ENCODE data around the gene BUB3. TPM values are rescaled to one million over a fixed set of nuclear protein-coding genes. Genes with fewer than 3 reads are reported as not detected.

BUB3 gene
- total RNA-seq, 1 experiment from 2014 or later: 393 TPM

- Histone ChIP-seq H3K36me3 (ENCODE audit: insufficient read depth, low read length) (no peaks in the 10 kb centered on the region), H3K4me2 (ENCODE audit: low read depth, low read length, poor library complexity, severe bottlenecking) (no peak overlapping the region), H3K27me3 (ENCODE audit: low read length) (no peaks in the 10 kb centered on the region), H3K9me2 (replicated peaks; ENCODE audit: insufficient read depth, low read length) (no peaks in the 10 kb centered on the region), H4K20me1 (ENCODE audit: insufficient read depth, low read depth, low read length) (no peaks in the 10 kb centered on the region), H3K27ac (ENCODE audit: low read length) (no peak overlapping the region), H3K9me3 (ENCODE audit: low read length) (no peaks in the 10 kb centered on the region), H2AFZ (ENCODE audit: low read length) (no peak overlapping the region), H3K4me1 (ENCODE audit: low read length) (no peaks in the 10 kb centered on the region), H3K4me3 (ENCODE audit: low read length) (no peak overlapping the region), H3K79me2 (ENCODE audit: low read length) (no peaks in the 10 kb centered on the region), H3K9ac (ENCODE audit: low read length) (no peak overlapping the region)
- no peak for DNase-seq
Observed at GRCh38 chr10:123139521-123140163, 14.6 kb upstream of the BUB3 start.

- Histone ChIP-seq H3K27me3 (ENCODE audit: low read length) (no peaks in the 10 kb centered on the region), H3K9me3 (ENCODE audit: low read length) (no peaks in the 10 kb centered on the region), H2AFZ (ENCODE audit: low read length) (no peak overlapping the region), H3K79me2 (ENCODE audit: low read length) (no peaks in the 10 kb centered on the region), H3K9me2 (replicated peaks; ENCODE audit: insufficient read depth, low read length) (no peaks in the 10 kb centered on the region), H4K20me1 (ENCODE audit: insufficient read depth, low read depth, low read length) (no peaks in the 10 kb centered on the region), H3K4me3 (ENCODE audit: low read length) (no peak overlapping the region), H3K9ac (ENCODE audit: low read length) (no peak overlapping the region), H3K36me3 (ENCODE audit: insufficient read depth, low read length) (no peaks in the 10 kb centered on the region), H3K4me2 (ENCODE audit: low read depth, low read length, poor library complexity, severe bottlenecking) (no peak overlapping the region), H3K27ac (ENCODE audit: low read length) (no peak overlapping the region), H3K4me1 (ENCODE audit: low read length) (no peaks in the 10 kb centered on the region)
- no peak for DNase-seq
Observed at GRCh38 chr10:123140164-123140982, 13.8 kb upstream of the BUB3 start.

- Histone ChIP-seq H3K79me2 (ENCODE audit: low read length) (no peaks in the 10 kb centered on the region), H2AFZ (ENCODE audit: low read length) (no peak overlapping the region), H3K36me3 (ENCODE audit: insufficient read depth, low read length) (no peaks in the 10 kb centered on the region), H3K9me3 (ENCODE audit: low read length) (no peaks in the 10 kb centered on the region), H3K9me2 (replicated peaks; ENCODE audit: insufficient read depth, low read length) (no peaks in the 10 kb centered on the region), H3K27me3 (ENCODE audit: low read length) (no peaks in the 10 kb centered on the region), H3K4me3 (ENCODE audit: low read length) (no peak overlapping the region), H3K4me2 (ENCODE audit: low read depth, low read length, poor library complexity, severe bottlenecking) (no peak overlapping the region), H4K20me1 (ENCODE audit: insufficient read depth, low read depth, low read length) (no peaks in the 10 kb centered on the region), H3K9ac (ENCODE audit: low read length) (no peak overlapping the region), H3K4me1 (ENCODE audit: low read length) (no peaks in the 10 kb centered on the region), H3K27ac (ENCODE audit: low read length) (no peak overlapping the region)
- DNase-seq: no peak
Observed at GRCh38 chr10:123140983-123141390, 13.2 kb upstream of the BUB3 start.

- Histone ChIP-seq H3K9me2 (replicated peaks; ENCODE audit: insufficient read depth, low read length) (no peaks in the 10 kb centered on the region), H3K36me3 (ENCODE audit: insufficient read depth, low read length) (no peaks in the 10 kb centered on the region), H3K79me2 (ENCODE audit: low read length) (no peaks in the 10 kb centered on the region), H4K20me1 (ENCODE audit: insufficient read depth, low read depth, low read length) (no peaks in the 10 kb centered on the region), H3K27me3 (ENCODE audit: low read length) (no peaks in the 10 kb centered on the region), H3K9me3 (ENCODE audit: low read length) (no peaks in the 10 kb centered on the region), H3K4me2 (ENCODE audit: low read depth, low read length, poor library complexity, severe bottlenecking) (no peak overlapping the region), H3K27ac (ENCODE audit: low read length) (no peak overlapping the region), H2AFZ (ENCODE audit: low read length) (no peak overlapping the region), H3K4me3 (ENCODE audit: low read length) (no peak overlapping the region), H3K9ac (ENCODE audit: low read length) (no peak overlapping the region), H3K4me1 (ENCODE audit: low read length) (no peaks in the 10 kb centered on the region)
- no peak for DNase-seq
Observed at GRCh38 chr10:123141791-123142700, 12.2 kb upstream of the BUB3 start.

- H3K79me2 ChIP-seq (ENCODE audit: low read length): no peaks in the 10 kb centered on the region
- H3K4me3 ChIP-seq (ENCODE audit: low read length): no peak overlapping the region
- no peaks in the 10 kb centered on the region for H3K36me3 ChIP-seq (ENCODE audit: insufficient read depth, low read length)
- no peak overlapping the region for H2AFZ ChIP-seq (ENCODE audit: low read length)
- H3K27ac ChIP-seq (ENCODE audit: low read length): no peak overlapping the region
- H4K20me1 ChIP-seq (ENCODE audit: insufficient read depth, low read depth, low read length): no peaks in the 10 kb centered on the region
- no peak overlapping the region for H3K4me2 ChIP-seq (ENCODE audit: low read depth, low read length, poor library complexity, severe bottlenecking)
- no peak for DNase-seq
- no peaks in the 10 kb centered on the region for H3K9me3 ChIP-seq (ENCODE audit: low read length)
- no peak overlapping the region for H3K9ac ChIP-seq (ENCODE audit: low read length)
- no peaks in the 10 kb centered on the region for H3K4me1 ChIP-seq (ENCODE audit: low read length)
- no peaks in the 10 kb centered on the region for H3K27me3 ChIP-seq (ENCODE audit: low read length)
- H3K9me2 ChIP-seq (replicated peaks; ENCODE audit: insufficient read depth, low read length): no peaks in the 10 kb centered on the region
Observed at GRCh38 chr10:123142701-123143161, 11.5 kb upstream of the BUB3 start.

- no peaks in the 10 kb centered on the region for H3K27me3 ChIP-seq (ENCODE audit: low read length)
- DNase-seq: no peak
- H3K9me3 ChIP-seq (ENCODE audit: low read length): no peaks in the 10 kb centered on the region
- no peaks in the 10 kb centered on the region for H3K79me2 ChIP-seq (ENCODE audit: low read length)
- no peak overlapping the region for H3K9ac ChIP-seq (ENCODE audit: low read length)
- H3K4me1 ChIP-seq (ENCODE audit: low read length): no peaks in the 10 kb centered on the region
- H3K4me3 ChIP-seq (ENCODE audit: low read length): no peak overlapping the region
- no peaks in the 10 kb centered on the region for H3K36me3 ChIP-seq (ENCODE audit: insufficient read depth, low read length)
- no peak overlapping the region for H2AFZ ChIP-seq (ENCODE audit: low read length)
- H3K9me2 ChIP-seq (replicated peaks; ENCODE audit: insufficient read depth, low read length): no peaks in the 10 kb centered on the region
- H3K27ac ChIP-seq (ENCODE audit: low read length): no peak overlapping the region
- no peaks in the 10 kb centered on the region for H4K20me1 ChIP-seq (ENCODE audit: insufficient read depth, low read depth, low read length)
- no peak overlapping the region for H3K4me2 ChIP-seq (ENCODE audit: low read depth, low read length, poor library complexity, severe bottlenecking)
Observed at GRCh38 chr10:123143162-123143824, 10.9 kb upstream of the BUB3 start.

GRCh38 chr10:123143825-123144168 lies 10.4 kb upstream of the BUB3 start:
- no peak for DNase-seq
- Histone ChIP-seq H3K27me3 (ENCODE audit: low read length) (no peaks in the 10 kb centered on the region), H3K36me3 (ENCODE audit: insufficient read depth, low read length) (no peaks in the 10 kb centered on the region), H3K4me2 (ENCODE audit: low read depth, low read length, poor library complexity, severe bottlenecking) (no peak overlapping the region), H4K20me1 (ENCODE audit: insufficient read depth, low read depth, low read length) (no peaks in the 10 kb centered on the region), H3K9ac (ENCODE audit: low read length) (no peak overlapping the region), H3K4me1 (ENCODE audit: low read length) (no peaks in the 10 kb centered on the region), H2AFZ (ENCODE audit: low read length) (no peak overlapping the region), H3K9me3 (ENCODE audit: low read length) (no peaks in the 10 kb centered on the region), H3K9me2 (replicated peaks; ENCODE audit: insufficient read depth, low read length) (no peaks in the 10 kb centered on the region), H3K27ac (ENCODE audit: low read length) (no peak overlapping the region), H3K4me3 (ENCODE audit: low read length) (no peak overlapping the region), H3K79me2 (ENCODE audit: low read length) (no peaks in the 10 kb centered on the region)

All from Karpas-422 (cell line).